Activated naive CD8-positive, alpha-beta T cell (primary cell): Measurements from ENCODE around the gene PKNOX2.

Experiments used
- H3K27ac Mint-ChIP-seq: one replicate; pipeline ENCODE4 v1.8.0; 2021; ENCODE audit warnings: mixed read lengths
- H3K27me3 Mint-ChIP-seq: one replicate; pipeline ENCODE4 v1.8.0; 2021; ENCODE audit warnings: mixed read lengths
- H3K36me3 Mint-ChIP-seq: one replicate; pipeline ENCODE4 v1.8.0; 2021; ENCODE audit warnings: mixed read lengths
- H3K4me1 Mint-ChIP-seq: one replicate; pipeline ENCODE4 v1.8.0; 2021; ENCODE audit warnings: low read depth, mixed read lengths
- H3K4me3 Mint-ChIP-seq: one replicate; pipeline ENCODE4 v1.8.0; 2021; ENCODE audit warnings: mild to moderate bottlenecking, mixed read lengths
- H3K9me3 Mint-ChIP-seq: one replicate; pipeline ENCODE4 v1.8.0; 2021; ENCODE audit warnings: low read depth, mixed read lengths

Gene PKNOX2

DNA sequence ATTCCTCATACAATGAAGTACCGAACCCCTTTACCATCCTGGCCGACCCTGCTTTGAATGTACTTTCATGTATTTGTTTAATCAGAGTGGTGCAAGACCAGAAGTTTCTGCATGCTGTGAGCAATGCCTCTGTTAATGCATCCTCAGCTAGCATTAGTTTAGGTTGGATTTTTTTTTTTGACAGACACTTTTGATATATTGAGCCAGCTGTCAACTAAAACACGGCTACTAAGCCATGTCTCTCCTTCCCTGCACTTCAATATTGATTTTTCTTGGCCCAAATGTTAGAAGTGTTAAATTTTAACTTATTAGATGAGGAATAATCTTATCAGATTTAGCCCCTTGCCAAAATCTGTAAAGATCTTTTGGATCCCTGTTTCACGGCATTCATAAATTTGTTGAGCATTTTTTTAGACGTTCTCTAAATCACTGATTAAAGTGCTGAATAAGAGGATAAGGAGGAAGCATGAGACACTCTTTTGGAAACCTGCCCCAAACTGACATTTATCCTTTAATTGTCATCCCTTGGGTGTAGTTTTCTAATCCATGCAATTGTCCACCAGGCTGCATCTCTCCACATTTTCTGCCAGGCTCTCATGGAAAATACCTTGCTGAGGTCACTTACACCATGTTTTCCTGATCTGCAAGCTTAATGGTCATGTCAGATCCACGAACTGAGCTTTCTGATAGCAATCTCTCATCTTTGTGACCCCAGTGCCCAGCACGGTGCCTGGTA lies 200.8 kb downstream of the PKNOX2 start:
- H3K27me3 Mint-ChIP-seq: no peaks in the 10 kb centered on the region
- no peak overlapping the region for H3K4me3 Mint-ChIP-seq
- H3K36me3 Mint-ChIP-seq: no peaks in the 10 kb centered on the region
- H3K9me3 Mint-ChIP-seq: no peaks in the 10 kb centered on the region
- no peaks in the 10 kb centered on the region for H3K4me1 Mint-ChIP-seq
- no peak overlapping the region for H3K27ac Mint-ChIP-seq

DNA sequence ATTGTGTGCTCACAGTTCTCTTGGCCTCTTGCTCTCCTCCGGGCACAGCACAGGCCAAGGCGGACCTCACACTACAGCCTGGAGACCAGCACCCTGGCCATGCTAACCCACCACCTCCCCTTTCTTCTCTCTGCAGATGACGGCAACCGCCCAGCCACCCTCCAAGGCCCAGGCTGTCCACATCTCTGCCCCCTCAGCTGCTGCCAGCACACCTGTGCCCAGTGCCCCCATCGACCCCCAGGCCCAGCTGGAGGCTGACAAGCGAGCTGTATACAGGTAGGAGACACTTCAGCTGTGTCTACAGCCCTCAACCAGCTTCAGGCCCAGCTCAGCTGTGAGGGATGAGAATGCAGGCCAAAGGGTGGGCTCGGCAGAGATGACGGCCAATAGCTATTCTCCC lies 203.2 kb downstream of the PKNOX2 start:
- Mint-ChIP-seq H3K4me3 (no peak overlapping the region), H3K9me3 (no peaks in the 10 kb centered on the region), H3K27me3 (peaks cover 3% of the 10 kb centered on the region), H3K27ac (no peak overlapping the region), H3K36me3 (no peaks in the 10 kb centered on the region), H3K4me1 (no peaks in the 10 kb centered on the region)

DNA sequence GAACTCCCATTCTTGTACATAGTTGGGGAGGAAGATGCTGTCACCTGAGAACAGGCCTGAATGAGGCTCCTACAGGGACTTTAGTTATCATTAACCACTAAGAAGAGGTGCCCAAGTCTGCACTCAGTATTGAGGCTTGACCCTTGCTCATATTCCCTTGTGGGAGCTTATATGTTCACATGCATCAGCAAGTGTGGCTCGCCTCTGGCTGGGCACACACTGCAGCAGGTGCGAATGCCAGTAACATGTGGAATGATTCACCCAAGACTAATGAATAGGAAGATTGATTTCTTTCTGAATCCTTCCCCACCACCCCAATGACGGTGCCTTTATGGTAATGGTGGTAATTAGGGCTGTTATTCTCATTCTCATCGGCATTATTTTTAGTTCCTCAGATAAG lies 204.2 kb downstream of the PKNOX2 start:
- Mint-ChIP-seq H3K4me1 (no peaks in the 10 kb centered on the region), H3K36me3 (no peaks in the 10 kb centered on the region), H3K4me3 (no peak overlapping the region), H3K27ac (no peak overlapping the region), H3K27me3 (peaks cover 4% of the 10 kb centered on the region), H3K9me3 (no peaks in the 10 kb centered on the region)

DNA sequence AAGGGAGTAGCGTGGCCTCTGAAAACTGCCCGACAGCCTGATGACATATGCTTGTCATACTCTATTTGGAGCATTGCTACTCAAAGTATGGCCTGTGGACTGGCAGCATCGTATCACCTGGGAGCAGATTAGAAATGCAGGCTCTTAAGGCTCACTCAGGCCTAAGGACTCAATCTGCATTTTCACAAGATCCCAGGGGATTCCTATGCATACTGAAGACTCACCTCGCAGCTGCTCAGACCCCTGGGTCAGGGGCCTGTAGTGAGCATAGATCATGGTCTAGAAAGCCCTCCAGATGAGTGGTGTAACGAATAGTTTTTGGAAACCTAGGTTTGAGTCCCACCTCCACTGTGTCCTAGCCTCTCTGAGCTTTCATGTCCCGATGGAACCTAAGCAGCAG lies 205.3 kb downstream of the PKNOX2 start:
- Mint-ChIP-seq H3K27me3 (peaks cover 4% of the 10 kb centered on the region), H3K27ac (no peak overlapping the region), H3K4me1 (no peaks in the 10 kb centered on the region), H3K9me3 (no peaks in the 10 kb centered on the region), H3K4me3 (no peak overlapping the region), H3K36me3 (no peaks in the 10 kb centered on the region)

- peaks cover 5% of the 10 kb centered on the region for H3K27me3 Mint-ChIP-seq
- H3K27ac Mint-ChIP-seq: no peak overlapping the region
- no peak overlapping the region for H3K4me3 Mint-ChIP-seq
Measured at GRCh38 chr11:125370561-125371389, 206.2 kb downstream of the PKNOX2 start.

GRCh38 chr11:125371431-125371935 lies 206.9 kb downstream of the PKNOX2 start:
- H3K9me3 Mint-ChIP-seq: no peaks in the 10 kb centered on the region
- no peak overlapping the region for H3K27ac Mint-ChIP-seq
- peaks cover 5% of the 10 kb centered on the region for H3K27me3 Mint-ChIP-seq
- no peak overlapping the region for H3K4me3 Mint-ChIP-seq
- H3K36me3 Mint-ChIP-seq: no peaks in the 10 kb centered on the region
- no peaks in the 10 kb centered on the region for H3K4me1 Mint-ChIP-seq

More at GRCh38 chr11:125370561-125371389, 206.2 kb downstream of the PKNOX2 start:
- Mint-ChIP-seq H3K4me1 (no peaks in the 10 kb centered on the region), H3K9me3 (no peaks in the 10 kb centered on the region), H3K36me3 (no peaks in the 10 kb centered on the region)

- Mint-ChIP-seq H3K4me1 (no peaks in the 10 kb centered on the region), H3K27me3 (peaks cover 5% of the 10 kb centered on the region), H3K4me3 (no peak overlapping the region), H3K36me3 (no peaks in the 10 kb centered on the region), H3K27ac (no peak overlapping the region), H3K9me3 (no peaks in the 10 kb centered on the region)
Measured at GRCh38 chr11:125372088-125372487, 207.5 kb downstream of the PKNOX2 start.

GRCh38 chr11:125372911-125373310 lies 208.4 kb downstream of the PKNOX2 start:
- Mint-ChIP-seq H3K4me1 (no peaks in the 10 kb centered on the region), H3K9me3 (no peaks in the 10 kb centered on the region), H3K36me3 (no peaks in the 10 kb centered on the region), H3K4me3 (no peak overlapping the region), H3K27ac (no peak overlapping the region), H3K27me3 (peaks cover 5% of the 10 kb centered on the region)

DNA sequence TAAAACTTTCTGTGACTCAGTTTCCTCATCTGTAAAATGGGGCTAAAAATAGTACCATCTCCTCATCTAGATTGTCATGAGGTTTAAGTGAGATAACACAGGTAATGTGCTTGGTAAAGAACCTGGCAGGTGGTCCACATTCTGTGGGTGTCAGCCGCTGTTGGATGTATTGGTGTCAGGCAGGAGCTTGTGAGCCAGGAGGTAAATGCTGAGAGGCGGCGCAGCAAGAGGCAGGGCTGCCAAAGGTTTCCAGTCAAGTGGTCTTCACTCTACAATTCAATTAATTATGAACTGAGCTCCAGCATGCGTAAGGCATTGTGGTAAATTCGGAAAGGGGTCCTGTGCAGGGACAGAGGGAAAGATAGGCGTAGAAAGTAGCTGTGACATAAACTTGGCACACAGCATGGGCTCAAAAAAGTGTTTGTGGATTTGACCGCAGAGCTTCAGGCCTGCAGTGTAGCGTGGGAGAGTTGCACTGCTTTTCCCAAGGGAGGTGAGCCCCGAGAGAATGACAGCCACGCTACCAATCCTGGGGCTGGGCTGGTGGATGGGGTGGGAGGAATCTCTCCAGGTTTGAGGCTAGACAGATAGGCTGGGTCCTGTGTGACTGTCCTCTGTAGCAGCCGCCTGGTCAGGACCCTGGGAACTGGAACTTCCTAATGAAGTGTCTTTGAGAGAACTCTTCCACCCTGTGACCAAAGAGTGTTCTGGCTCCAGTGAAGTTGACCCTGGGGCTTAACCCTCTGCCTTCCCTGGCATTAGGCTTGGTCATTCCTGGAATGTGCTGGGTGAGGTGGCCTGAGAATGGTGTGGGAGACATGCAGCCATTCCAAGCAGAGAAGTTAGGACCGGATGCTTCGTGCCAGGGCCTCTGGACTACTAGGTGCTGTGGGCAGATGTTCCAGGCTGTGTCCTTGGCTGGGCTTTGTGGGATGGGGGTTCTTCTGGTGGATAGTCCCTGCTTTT lies 209.2 kb downstream of the PKNOX2 start:
- Mint-ChIP-seq H3K36me3 (no peaks in the 10 kb centered on the region), H3K27ac (no peak overlapping the region), H3K9me3 (no peaks in the 10 kb centered on the region), H3K4me3 (no peak overlapping the region), H3K27me3 (peaks cover 5% of the 10 kb centered on the region), H3K4me1 (no peaks in the 10 kb centered on the region)

- no peaks in the 10 kb centered on the region for H3K4me1 Mint-ChIP-seq
- no peak overlapping the region for H3K4me3 Mint-ChIP-seq
- no peaks in the 10 kb centered on the region for H3K36me3 Mint-ChIP-seq
- H3K27ac Mint-ChIP-seq: no peak overlapping the region
- no peaks in the 10 kb centered on the region for H3K9me3 Mint-ChIP-seq
- H3K27me3 Mint-ChIP-seq: peaks cover 6% of the 10 kb centered on the region
Measured at GRCh38 chr11:125374398-125374797, 209.8 kb downstream of the PKNOX2 start.

GRCh38 chr11:125375146-125375545 lies 210.6 kb downstream of the PKNOX2 start:
- peaks cover 8% of the 10 kb centered on the region for H3K27me3 Mint-ChIP-seq
- no peaks in the 10 kb centered on the region for H3K4me1 Mint-ChIP-seq
- no peak overlapping the region for H3K27ac Mint-ChIP-seq
- no peaks in the 10 kb centered on the region for H3K36me3 Mint-ChIP-seq
- no peaks in the 10 kb centered on the region for H3K9me3 Mint-ChIP-seq
- no peak overlapping the region for H3K4me3 Mint-ChIP-seq

- Mint-ChIP-seq H3K4me1 (no peaks in the 10 kb centered on the region), H3K4me3 (no peak overlapping the region), H3K27me3 (peaks cover 9% of the 10 kb centered on the region), H3K27ac (no peak overlapping the region), H3K9me3 (no peaks in the 10 kb centered on the region), H3K36me3 (no peaks in the 10 kb centered on the region)
Measured at GRCh38 chr11:125376117-125376516, 211.6 kb downstream of the PKNOX2 start.

- Mint-ChIP-seq H3K4me1 (no peaks in the 10 kb centered on the region), H3K27me3 (peaks cover 13% of the 10 kb centered on the region), H3K27ac (no peak overlapping the region), H3K4me3 (no peak overlapping the region), H3K36me3 (no peaks in the 10 kb centered on the region), H3K9me3 (no peaks in the 10 kb centered on the region)
Measured at GRCh38 chr11:125376856-125377255, 212.3 kb downstream of the PKNOX2 start.

DNA sequence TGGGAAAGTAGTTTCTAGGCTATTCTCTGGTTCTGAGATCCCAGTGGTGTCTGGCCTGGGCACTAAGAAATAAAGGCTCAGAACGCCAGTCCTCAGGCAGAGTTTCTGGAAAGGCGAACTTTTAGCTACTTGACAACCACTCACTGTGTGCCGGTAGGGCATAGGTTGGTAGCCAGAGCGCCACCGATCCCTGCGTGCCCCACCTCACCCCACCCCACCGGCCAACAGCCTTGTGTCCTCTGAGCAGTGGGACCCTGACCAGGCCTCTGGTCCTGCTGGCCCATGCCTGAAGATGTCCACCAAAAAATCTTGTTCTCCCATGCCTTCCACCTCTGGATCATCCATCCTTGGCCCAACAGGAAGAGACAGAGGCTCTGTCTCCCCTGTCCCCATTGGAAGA lies 213.5 kb downstream of the PKNOX2 start:
- no peaks in the 10 kb centered on the region for H3K36me3 Mint-ChIP-seq
- no peaks in the 10 kb centered on the region for H3K9me3 Mint-ChIP-seq
- no peak overlapping the region for H3K27ac Mint-ChIP-seq
- no peak overlapping the region for H3K4me3 Mint-ChIP-seq
- H3K27me3 Mint-ChIP-seq: peaks cover 12% of the 10 kb centered on the region
- H3K4me1 Mint-ChIP-seq: no peaks in the 10 kb centered on the region
